GM21390 (cell line): ENCODE measurements around the gene GRXCR2.
"Not testable (repeated sequence)": the region's sequence is repeated elsewhere in the genome, so short reads cannot be mapped to it uniquely, and the experiment has no call there.

Source experiments
- ATAC-seq: cut with Tn5 transposase; IDR thresholded peaks from one replicate; pipeline ENCODE4 v1.9.1; 2021; ENCODE audit not compliant: unreplicated experiment

GRXCR2 gene, protein sequence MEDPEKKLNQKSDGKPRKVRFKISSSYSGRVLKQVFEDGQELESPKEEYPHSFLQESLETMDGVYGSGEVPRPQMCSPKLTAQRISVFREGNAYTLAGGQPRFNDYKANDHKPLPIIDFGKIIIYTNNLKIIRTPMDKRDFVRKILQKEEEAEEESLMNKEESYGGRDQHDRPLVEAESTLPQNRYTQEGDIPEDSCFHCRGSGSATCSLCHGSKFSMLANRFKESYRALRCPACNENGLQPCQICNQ

GRCh38 chr5:145872914-145873313 lies at the start of gene GRXCR2:
GRXCR2 (minus strand) TSS chr5:145873014; CDS start chr5:145872968, 46 bp downstream.
- ATAC-seq, result no peak

GRCh38 chr5:145922059-145922458 lies 49.2 kb upstream of the GRXCR2 start:
- ATAC-seq, result no peak

- ATAC-seq, result no peak
These were observed 48.4 kb upstream of the GRXCR2 start for GRCh38 chr5:145921211-145921610.

DNA sequence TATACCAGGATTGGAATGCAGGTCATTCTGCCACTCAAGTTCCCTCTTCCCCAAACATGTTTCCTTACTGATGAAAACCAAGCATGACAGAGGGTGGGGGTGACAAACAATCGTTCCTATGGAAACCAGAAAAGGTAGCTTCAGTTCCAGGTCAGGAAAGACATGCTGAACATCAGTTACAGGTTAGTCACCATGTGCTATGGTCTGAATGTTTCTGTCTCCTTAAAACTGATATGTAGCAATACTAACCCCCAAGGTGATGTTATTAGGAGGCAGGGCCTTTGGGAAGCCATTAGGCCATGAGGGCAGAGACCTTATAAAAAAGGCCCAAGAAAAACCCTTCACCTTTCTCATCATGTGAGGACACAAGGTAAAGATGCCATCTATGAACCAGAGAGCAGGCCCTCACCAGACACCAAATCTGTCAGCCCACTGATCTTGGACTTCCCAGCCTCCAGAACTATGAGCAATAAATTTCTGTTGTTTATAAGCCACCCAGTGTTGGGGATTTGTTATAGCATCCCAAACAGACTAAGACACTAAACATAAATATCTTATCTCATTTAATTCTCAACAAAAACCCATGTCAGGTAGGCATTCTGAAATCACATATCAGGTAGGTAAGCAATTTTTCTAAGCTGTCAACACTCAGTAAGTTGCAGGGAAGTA lies 47.9 kb upstream of the GRXCR2 start:
- ATAC-seq, result no peak

DNA sequence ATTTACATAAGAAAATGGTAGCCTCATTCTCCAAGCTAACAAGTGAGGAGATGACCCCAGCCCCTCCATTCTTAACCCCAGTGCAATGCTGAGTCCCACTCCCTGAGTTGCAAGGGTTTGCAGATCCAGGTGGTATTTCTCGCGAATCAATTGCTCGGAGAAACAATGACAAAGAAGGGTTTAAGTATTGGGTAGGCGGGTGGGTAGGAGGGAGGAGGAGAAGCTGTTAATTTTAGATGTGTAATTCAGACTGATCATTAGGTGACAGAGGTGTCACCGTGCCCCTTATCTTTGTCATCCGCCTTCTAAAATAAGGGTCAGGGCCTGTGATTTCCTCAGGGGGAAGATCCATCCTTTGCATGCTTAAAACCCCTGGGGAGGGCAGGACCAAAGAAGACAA lies 46.6 kb upstream of the GRXCR2 start:
- no peak for ATAC-seq

- ATAC-seq, result no peak
These were observed 45.6 kb upstream of the GRXCR2 start for GRCh38 chr5:145918397-145918796.

- no peak for ATAC-seq
These were observed 44.5 kb upstream of the GRXCR2 start for GRCh38 chr5:145917288-145917687.

GRCh38 chr5:145915970-145916638 lies 43.3 kb upstream of the GRXCR2 start:
- ATAC-seq, result no peak

DNA sequence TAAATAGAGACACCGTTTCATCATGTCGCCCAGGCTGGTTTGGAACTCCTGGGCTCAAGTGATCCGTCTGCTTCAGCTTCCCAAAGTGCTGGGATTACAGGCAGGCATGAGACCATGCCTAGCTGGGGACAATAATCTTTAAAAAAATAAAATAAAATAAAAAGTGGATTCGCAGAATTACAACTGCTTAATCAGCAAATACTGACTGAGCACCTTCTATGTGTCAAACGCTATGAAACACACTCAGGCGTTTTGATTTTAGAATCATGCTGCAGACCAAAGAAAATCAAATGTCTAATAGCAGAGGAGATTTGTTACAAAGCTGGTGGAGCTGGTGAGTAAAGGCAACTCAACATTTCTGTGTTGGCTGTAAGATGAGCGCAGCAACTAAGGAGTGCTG lies 40.9 kb upstream of the GRXCR2 start:
- no peak for ATAC-seq

DNA sequence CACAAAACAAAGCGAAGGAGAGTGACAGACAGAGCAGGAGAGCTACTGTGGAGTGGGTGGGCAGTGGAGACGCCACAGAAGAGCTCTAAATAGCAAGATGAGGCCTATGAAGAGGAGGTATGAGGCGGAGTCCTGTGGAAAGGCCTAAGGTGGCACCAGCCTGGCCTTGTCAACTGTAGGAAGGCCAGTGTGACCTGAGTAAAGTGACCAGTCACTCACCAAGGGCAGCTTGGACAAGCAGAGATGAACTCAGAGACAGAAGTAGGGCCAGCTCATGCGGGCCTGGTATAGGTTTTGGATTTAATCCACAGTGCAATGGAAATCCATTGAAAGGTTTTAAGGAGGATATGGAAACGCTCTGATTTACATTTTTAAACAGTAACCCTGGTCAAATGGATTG lies 39.8 kb upstream of the GRXCR2 start:
- ATAC-seq, result no peak

GRCh38 chr5:145912019-145912418 lies 39.2 kb upstream of the GRXCR2 start:
- ATAC-seq, result no peak

DNA sequence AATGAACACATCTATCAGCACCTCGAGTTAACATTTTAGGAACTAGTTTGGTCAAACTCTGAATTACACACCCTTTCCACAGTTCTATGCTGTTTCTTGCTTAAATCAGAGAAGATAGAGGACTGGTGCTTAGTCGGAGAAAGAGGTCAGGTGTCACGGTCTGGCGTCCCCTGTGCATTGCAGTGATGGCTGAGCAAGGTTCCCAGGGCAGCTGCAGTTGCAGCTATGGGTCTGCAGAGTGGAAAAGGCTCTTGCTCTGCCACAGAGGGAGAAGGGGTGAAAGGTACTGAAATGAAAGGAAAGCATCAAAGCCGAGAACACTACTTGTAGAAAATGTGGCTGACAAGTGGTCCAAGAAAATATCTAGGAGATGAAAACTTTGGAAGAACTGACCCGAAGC lies 38.4 kb upstream of the GRXCR2 start:
- no peak for ATAC-seq

DNA sequence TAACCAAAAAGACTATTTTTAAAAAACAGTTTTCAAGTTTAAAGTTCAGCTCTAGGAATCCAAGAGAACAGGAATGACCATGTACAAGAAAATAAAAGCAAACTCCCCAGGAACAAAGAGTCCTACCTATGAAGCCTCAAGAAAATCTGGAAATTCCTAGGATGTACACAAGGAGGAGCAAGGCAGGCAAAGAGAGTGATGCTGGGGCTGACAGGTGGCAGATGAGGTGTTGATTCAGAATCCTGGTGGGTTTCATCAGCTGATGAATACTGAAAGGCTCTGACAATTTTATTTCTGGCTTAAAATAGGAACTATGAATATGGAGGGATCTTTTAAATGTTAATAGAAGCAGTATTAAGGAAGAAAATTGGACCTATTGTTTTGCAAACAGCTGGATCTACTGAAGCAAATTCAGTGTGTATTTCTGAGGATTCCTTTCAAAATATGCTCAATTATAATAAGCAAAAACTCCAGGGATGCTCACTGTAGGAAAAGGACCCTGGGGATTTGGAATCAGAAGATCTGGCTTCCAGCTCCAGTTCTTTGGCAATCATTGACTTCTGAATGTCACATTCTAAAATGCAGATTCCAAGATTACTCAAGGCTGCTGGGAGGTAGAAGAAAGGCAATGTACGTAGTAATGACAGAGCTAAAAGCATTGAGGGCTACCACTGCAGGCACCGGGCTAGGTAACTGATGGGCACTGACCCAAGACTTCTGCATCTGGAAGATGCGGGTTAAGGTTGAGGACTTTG lies 35.6 kb upstream of the GRXCR2 start:
- ATAC-seq, result no peak

DNA sequence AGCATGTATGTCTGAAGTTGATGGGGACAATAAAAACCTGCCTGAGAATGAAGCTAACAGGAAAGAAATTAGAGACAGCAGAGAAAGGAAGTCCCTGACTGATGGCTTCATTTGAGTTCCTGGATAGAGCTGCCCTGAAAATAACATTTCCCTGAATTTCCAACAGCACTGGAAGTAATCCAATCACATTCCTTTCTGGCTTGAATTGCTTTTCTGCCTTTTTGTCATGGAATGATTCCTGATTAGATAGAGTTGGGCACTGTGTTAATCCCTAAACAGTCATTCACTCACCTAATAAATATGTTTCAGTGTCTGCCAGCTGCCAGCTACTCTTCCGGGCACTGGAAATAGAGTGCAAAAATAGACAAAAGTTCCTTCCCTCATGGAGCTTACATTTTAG lies 33.6 kb upstream of the GRXCR2 start:
- ATAC-seq, result no peak

GRCh38 chr5:145904743-145905142 lies 31.9 kb upstream of the GRXCR2 start:
- no peak for ATAC-seq

- ATAC-seq, result no peak
These were observed 31.1 kb upstream of the GRXCR2 start for GRCh38 chr5:145903867-145904266.

- ATAC-seq, result no peak
These were observed 30.3 kb upstream of the GRXCR2 start for GRCh38 chr5:145903113-145903512.

- ATAC-seq, result no peak
These were observed 29.6 kb upstream of the GRXCR2 start for GRCh38 chr5:145902421-145902820.

DNA sequence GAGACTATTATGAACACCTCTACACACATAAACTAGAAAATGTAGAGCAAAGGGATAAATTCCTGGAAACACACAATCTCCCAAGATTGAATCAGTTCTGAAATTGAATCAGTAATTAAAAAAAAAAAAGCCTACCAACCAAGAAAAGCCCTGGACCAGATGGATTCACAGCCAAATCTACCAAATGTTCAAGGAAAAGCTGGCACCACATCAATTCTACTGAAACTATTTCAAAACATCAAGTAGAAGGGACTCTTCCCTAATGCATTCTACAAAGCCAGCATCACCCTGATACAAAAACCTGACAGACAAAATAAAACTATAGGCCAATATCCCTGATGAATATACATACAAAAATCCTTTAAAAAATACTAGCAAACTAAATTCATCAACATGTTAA lies 25.4 kb upstream of the GRXCR2 start:
- no peak for ATAC-seq

DNA sequence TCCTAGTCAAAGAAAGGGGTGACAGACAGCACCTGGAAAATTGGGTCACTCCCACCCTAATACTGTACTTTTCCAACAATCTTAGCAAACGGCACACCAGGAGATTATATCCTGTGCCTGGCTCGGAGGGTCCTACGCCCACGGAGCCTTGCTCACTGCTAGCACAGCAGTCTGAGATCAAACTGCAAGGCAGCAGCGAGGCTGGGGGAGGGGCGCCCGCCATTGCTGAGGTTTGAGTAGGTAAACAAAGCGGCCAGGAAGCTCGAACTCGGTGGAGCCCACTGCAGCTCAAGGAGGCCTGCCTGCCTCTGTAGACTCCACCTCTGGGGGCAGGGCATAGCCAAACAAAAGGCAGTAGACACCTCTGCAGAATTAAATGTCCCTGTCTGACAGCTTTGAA lies 18.6 kb upstream of the GRXCR2 start:
- not testable (repeated sequence) for ATAC-seq

- no peak for ATAC-seq
These were observed 16.8 kb upstream of the GRXCR2 start for GRCh38 chr5:145889611-145890010.
